Measurements from ENCODE around the gene KLK13. TPM values are rescaled to one million over a fixed set of nuclear protein-coding genes. Genes with fewer than 3 reads are reported as not detected.
A peak's percentile ranks its signal among the peaks of the same experiment; 100 is the strongest.

The KLK13 gene
- total RNA-seq, 1 donor from 2014 or later: not detected

GRCh38 chr19:51070334-51071094, 5.6 kb upstream of the KLK13 start:
- intact Hi-C loops (cut with DNase I): no loop called here
- ATAC-seq (ENCODE audit: poor library complexity) (no peak), DNase-seq (no peak)

DNA sequence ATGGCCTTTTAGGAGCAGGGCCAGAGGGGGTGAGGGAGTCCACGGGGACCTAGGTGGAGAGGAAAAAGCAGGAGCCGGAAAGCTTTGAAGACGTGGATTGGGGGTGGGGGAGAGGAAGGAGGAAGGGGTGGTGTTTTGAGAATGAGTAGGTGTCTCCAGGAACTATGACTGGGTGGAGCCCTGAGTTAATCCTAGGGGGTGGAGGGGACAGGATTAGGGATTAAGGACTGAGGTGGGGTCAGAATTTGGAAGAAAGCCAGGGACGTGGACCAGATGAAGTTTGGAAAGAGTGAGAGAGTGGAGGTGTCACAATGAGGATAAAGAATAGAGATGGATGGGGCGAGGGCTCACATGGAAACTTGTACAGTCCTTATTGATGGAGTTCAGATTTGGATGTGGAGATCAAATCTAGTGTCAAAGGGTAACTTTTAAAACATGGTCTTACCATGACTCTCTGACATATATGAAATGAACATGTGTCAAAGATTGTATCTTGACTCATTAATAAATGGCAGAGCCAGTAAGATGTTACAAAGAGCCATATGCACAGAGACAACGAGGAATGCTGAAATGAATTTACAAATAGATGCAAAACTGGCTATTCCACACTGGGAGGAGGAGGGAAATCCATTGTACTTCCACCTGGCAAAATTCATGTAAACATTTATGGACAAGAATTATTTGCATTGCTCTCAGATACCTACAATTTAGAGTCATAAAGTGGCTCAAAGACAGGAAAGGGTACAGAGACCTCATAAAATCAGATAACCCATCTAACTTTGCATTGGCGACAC, 1.7 kb upstream of the KLK13 start:
- DNase-seq (no peak), ATAC-seq (ENCODE audit: poor library complexity) (no peak)
- intact Hi-C loops (cut with DNase I): no loop called here

- no peak for DNase-seq
- peak; percentile 22 for ATAC-seq (ENCODE audit: poor library complexity)
- intact Hi-C loops (cut with DNase I): no loop called here
Observed at GRCh38 chr19:51065221-51065960, 499 bp upstream of the KLK13 start.

GRCh38 chr19:51063664-51064063, 1.2 kb downstream of the KLK13 start:
- no peak for DNase-seq
- ATAC-seq (ENCODE audit: poor library complexity): no peak
- intact Hi-C loops (cut with DNase I): no loop called here

- intact Hi-C loops (cut with DNase I): no loop called here
- ATAC-seq (ENCODE audit: poor library complexity) (no peak), DNase-seq (no peak)
Observed at GRCh38 chr19:51060973-51061372, 3.9 kb downstream of the KLK13 start.

DNA sequence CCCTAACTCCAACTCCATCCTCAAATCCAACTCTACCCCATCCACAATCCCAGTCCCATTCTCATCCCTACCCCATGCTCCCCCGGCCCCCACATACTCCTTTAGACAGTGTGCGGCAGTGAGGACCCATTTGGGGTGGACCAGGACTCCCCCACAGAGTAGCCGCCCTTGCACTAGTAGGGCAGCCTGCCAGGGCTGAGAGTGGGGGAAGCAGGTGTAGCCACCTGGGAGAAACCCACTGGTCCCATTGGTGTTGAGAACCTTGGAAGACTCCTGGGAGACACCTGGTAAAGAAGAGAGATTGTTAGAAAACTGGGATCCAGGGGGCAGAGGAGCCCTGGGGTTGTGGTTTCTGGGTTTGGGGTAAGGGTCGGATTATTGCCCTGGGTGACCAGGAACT, 4.6 kb downstream of the KLK13 start:
- no peak for DNase-seq
- intact Hi-C loops (cut with DNase I): no loop called here
- ATAC-seq (ENCODE audit: poor library complexity): no peak

DNA sequence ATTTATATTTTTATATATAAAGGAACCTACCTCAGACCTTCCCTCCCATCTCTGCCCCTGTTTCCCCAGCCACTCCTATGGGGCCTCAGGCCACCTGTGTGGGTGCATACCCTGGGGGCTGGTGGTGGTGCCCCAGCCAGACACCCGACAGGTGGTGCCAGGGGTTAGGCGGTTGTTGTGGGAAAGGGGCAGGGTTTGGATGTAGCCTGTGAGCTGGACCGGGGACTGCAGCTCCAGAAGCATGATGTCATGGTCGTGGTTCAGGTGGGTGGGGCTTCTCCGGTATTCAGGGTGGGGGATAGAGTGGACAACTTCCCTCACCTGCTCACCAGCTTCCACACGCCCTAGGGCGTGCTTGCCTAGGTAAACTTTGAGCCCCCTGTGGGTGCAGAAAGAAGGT, 5.2 kb downstream of the KLK13 start:
- DNase-seq (no peak), ATAC-seq (ENCODE audit: poor library complexity) (no peak)

DNA sequence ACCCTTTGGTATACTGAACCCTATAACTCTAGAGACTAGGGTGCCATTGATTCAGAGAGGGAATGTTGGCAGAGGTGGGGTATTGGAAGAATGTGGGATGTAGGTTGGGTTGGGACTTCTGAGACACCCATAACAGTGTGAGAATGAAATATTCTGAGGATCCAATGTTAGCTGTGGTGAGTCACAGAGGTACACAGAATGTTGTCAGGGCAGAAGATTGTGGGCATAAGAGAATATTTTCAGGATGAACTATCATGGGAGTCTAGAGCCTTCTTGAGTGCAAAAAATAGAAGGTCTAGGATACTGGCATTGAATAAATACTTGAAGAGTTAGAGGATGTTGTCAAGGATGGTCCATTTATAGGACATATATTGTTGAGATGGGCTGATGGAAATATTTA, 9.0 kb downstream of the KLK13 start:
- intact Hi-C loops (cut with DNase I): no loop called here
- DNase-seq: no peak

More for the DNA sequence above, 5.2 kb downstream of the KLK13 start:
- intact Hi-C loops (cut with DNase I): no loop called here

GRCh38 chr19:51047031-51047335, 17.9 kb downstream of the KLK13 start:
- DNase-seq (no peak), ATAC-seq (ENCODE audit: poor library complexity) (no peak)
- intact Hi-C loops (cut with DNase I): no loop called here

More for the DNA sequence above, 9.0 kb downstream of the KLK13 start:
- ATAC-seq (ENCODE audit: poor library complexity): no peak

GRCh38 chr19:51044327-51044726, 20.6 kb downstream of the KLK13 start:
- intact Hi-C loops (cut with DNase I): no loop called here
- no peak for DNase-seq
- no peak for ATAC-seq (ENCODE audit: poor library complexity)

GRCh38 chr19:51043497-51043896, 21.4 kb downstream of the KLK13 start:
- intact Hi-C loops (cut with DNase I): no loop called here
- DNase-seq: no peak
- ATAC-seq (ENCODE audit: poor library complexity): no peak

DNA sequence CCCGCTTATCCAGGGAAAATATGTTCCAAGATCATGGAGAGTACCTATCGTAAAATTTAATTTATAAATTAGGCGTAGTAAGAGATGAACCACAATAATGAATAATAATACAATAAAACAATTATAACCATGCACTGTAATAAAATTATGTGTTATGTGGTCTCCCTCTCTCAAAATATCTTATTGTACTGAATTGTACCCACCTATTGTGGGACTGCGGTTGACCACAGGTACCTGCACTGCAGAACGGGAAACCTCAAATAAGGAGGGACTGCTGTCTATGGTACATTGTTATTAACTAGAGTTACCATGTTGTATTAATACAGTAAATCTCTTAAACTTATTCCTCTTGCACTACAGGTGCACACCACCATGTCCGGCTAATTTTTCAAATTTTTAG, 24.7 kb downstream of the KLK13 start:
- ATAC-seq (ENCODE audit: poor library complexity): no peak
- intact Hi-C loops (cut with DNase I): no loop called here
- no peak for DNase-seq

DNA sequence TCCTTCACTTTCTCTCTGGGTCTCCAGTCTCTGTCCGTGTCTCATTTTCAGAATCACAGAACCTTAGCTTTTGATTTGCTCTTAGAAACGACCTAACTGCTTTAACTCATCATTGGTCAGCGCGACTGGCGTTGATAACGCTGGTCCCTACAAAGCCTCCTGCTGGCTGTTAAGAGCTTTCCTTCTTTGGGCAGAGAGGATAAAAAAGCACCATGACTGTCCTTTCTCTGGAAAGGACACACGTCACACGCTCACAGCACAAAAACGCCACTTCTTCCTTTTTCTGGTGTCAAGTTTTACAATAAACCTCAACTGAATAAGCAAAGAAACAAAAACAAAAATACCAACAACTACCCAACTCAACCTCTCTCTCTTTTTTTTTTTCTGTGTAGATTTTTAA, 28.4 kb downstream of the KLK13 start:
- DNase-seq: no peak
- ATAC-seq (ENCODE audit: poor library complexity): no peak
- intact Hi-C loops (cut with DNase I): no loop called here

DNA sequence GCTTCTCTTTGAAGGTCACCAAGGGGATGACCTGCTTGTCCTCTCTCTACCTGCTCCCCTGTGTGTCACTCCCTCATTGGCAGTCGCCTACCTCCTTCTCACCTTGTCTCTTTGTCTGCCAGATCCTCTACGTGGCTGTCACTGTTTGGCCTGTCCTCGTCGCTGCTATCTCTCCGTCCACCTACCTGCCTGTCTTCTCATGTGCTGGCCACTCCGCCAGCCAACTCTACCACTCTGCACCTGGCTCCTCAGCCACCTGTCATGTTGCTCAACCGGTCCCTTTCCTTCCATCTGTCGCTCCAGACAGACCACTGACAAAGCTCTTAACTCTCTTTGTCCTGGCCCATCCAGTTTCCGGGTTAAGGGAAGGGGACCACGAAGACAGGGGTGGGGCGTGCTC, 30.2 kb downstream of the KLK13 start, which contains the start of gene KLK12:
TSS of gene KLK12 (minus strand) at position 299 of the 400 bp plus-strand sequence. CDS start 381 bp downstream, outside the sequence.
- ATAC-seq (ENCODE audit: poor library complexity) (no peak), DNase-seq (no peak)
- intact Hi-C loops (cut with DNase I): no loop called here

DNA sequence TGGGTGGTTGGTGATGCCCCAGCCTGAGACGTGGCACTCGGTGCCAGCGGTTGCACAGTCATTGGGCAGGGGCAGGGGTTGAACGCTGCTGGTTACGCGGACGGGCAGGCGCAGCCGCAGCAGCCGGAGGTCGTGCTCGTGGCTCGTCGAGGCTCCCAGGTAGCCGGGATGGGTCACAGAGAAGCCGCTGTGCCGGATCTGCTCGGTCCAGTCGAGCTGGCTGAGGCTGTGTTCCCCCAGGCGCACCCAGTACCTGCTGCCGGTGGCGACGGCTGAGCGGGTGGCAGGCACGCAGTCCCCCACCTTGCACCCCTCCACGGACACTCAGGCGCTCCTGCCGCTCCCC, 33.0 kb downstream of the KLK13 start:
- ATAC-seq (ENCODE audit: poor library complexity) (no peak), DNase-seq (no peak)
- intact Hi-C loops (cut with DNase I): no loop called here

- no peak for DNase-seq
- ATAC-seq (ENCODE audit: poor library complexity): no peak
- intact Hi-C loops (cut with DNase I): no loop called here
Observed at GRCh38 chr19:51031220-51031879, 33.5 kb downstream of the KLK13 start.

GRCh38 chr19:51030631-51031030, 34.3 kb downstream of the KLK13 start:
- intact Hi-C loops (cut with DNase I): no loop called here
- DNase-seq: no peak
- no peak for ATAC-seq (ENCODE audit: poor library complexity)

DNA sequence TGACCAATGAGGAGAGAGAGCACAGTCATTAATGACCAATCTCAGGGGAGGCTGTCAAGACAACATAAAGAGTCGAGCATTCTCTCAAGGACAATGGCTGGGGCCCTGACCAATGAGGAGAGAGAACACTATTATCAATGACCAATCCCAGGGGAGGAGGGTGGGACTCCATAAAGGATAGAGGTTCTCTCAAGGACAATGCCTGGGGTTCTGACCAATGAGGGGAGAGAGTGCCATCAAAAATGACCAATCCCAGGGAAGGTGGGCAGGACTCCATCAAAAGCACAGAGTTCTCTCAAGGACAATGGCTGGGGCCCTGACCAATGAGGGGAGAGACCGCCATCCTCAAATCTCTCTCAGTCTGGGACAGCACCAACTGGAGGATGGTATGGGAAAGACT, 35.2 kb downstream of the KLK13 start:
- no peak for ATAC-seq (ENCODE audit: poor library complexity)
- DNase-seq: no peak
- intact Hi-C loops (cut with DNase I): no loop called here

DNA sequence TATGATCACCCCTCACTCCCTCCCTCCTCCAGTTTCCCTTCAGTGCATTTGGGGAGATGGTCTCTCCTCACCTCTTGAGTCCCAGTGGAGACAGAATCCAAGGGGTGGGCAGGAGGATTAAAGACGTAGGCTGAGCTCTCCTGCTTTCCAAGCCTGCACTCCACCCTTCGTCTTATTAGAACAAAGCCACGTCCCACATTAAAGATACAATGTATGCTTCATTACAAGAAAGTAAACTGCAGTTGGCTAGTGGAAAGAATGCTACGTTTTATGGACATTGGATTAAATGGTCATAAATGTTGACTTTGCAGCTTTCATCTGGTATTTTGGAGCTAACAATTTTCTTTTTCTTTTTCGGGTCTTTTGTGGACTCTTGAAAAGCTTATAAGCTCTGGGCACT, 37.0 kb downstream of the KLK13 start:
- intact Hi-C loops (cut with DNase I): no loop called here
- no peak for ATAC-seq (ENCODE audit: poor library complexity)
- no peak for DNase-seq

Data from Right ventricle myocardium superior (tissue), 1 donor.